HG03139 (cell line): ENCODE measurements around the gene PLCXD1.
"Not testable (repeated sequence)": the region's sequence is repeated elsewhere in the genome, so short reads cannot be mapped to it uniquely, and the experiment has no call there.

ENCODE experiments used
- ATAC-seq: cut with Tn5 transposase; IDR thresholded peaks from one replicate; pipeline ENCODE4 v1.9.1; 2021; ENCODE audit not compliant: unreplicated experiment

PLCXD1 gene, protein sequence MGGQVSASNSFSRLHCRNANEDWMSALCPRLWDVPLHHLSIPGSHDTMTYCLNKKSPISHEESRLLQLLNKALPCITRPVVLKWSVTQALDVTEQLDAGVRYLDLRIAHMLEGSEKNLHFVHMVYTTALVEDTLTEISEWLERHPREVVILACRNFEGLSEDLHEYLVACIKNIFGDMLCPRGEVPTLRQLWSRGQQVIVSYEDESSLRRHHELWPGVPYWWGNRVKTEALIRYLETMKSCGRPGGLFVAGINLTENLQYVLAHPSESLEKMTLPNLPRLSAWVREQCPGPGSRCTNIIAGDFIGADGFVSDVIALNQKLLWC

GRCh38 chrX:281166-281999, at the start of gene PLCXD1:
PLCXD1 (plus strand) TSS chrX:281381; CDS start chrX:284188, 2,807 bp downstream.
- ATAC-seq = no peak

GRCh38 chrX:231637-232277, 49.4 kb upstream of the PLCXD1 start:
- peak; percentile 88 for ATAC-seq

DNA sequence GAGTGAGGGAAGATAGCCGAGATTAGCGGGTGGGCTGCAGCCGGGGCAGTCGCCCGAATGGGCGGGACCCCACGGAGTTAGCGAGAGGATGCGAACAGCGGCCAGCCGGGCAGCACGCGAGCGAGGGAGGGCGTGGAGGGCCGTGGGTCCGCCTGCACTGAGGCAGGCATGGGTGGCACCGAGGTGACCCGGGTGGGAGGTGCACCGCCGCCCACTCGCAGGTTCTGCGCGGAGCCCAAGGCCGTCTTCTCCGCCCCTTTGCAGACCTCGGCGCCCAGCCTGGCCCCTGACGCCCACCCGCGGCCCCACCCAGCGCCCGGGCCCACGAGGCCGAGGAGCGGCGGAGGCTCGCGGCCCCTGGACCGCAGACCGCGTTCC, 48.9 kb upstream of the PLCXD1 start:
- ATAC-seq = not testable (repeated sequence)

DNA sequence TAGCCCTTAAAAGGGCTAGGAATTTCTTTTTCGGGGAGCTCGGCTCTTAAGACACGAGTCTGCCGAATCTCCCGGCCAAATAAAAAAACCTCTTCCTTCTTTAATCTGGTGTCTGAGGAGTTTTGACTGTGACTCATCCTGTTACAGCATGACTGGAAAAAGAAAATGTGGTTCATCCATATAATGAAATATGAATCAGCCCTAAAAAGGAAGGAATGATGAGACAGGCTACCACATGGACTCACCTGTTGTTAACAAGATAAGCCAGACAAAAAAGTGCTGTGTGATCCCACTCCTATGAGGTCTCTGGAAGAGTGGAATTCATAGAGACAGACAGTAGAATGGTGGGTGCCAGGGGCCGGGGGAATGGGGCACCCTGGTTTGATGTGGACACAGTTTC, 45.0 kb upstream of the PLCXD1 start:
- ATAC-seq = not testable (repeated sequence)

- no peak for ATAC-seq
Observed at GRCh38 chrX:250965-251364, 30.2 kb upstream of the PLCXD1 start.

DNA sequence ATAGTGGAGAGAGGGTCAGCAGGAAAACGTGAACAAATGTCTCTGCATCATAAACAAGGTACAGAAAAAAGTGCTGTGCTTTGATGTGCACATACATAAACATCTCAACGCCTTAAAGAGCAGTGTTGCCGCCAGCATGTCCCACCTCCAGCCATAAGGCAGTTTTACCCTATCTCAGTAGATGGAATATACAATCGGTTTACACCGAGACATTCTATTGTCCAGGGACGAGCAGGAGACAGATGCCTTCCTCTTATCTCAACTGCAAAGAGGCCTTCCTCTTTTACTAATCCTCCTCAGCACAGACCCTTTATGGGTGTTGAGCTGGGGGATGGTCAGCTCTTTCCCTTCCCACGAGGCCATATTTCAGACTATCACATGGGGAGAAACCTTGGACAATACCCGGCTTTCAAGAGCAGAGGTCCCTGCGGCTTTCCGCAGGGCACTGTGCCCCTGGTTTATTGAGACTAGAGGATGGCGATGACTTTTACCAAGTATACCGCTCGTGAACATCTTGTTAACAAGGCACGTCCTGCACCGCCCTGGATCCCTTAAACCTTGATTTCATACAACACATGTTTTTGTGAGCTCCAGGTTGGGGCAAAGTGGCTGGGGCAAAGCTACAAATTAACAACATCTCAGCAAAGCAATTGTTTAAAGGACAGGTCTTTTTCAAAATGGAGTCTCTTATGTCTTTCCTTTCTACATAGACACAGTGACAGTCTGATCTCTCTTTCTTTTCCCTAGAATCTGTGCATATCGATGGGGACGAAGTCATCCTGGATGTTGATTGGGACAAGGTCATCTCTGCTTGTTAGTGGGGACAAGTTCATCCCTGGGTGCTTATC, 29.6 kb upstream of the PLCXD1 start:
- ATAC-seq = not testable (repeated sequence)

GRCh38 chrX:252244-252956, 28.8 kb upstream of the PLCXD1 start:
- no peak for ATAC-seq

GRCh38 chrX:252957-253291, 28.3 kb upstream of the PLCXD1 start:
- ATAC-seq = no peak

DNA sequence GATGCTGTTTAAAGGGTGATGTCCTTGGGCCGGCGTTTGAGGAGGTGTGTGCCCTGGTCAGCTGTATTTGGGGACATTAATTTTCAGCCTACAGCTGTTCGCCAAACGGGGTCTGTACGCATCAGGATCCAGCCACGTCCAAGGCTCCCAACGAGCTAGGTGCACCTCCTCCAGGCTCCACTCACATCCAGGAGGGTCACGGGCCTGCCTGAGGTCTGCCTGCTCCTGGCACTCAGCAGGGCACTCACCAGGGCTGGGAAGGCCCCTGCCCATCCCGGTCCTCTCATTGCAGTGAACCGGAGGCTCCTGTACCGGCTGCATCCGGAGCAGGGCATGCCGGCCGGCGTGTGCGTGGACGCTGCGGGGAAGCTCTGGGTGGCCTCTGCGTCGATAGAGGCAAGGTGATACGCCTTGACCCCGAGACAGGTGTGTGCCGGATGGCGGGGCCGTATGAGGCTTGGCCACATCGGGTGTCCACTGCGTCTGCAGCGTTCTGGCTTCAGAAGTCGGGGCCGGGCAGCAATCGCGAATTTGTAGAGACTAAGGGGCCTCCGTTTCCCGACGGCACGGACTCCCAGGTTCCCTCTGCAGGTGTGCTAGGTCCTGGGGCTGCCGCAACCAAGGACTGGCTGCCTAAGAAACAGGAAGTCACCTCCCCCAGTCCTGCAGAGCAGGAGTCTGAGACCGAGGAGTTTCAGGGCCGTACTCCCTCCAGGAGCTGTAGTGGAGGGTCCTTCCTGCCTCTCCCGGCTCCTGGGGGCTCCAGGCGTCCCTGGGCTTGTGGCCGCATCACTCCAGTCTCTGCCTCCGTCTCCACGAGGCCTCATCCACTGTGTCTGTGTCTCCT, 27.5 kb upstream of the PLCXD1 start:
- no peak for ATAC-seq

DNA sequence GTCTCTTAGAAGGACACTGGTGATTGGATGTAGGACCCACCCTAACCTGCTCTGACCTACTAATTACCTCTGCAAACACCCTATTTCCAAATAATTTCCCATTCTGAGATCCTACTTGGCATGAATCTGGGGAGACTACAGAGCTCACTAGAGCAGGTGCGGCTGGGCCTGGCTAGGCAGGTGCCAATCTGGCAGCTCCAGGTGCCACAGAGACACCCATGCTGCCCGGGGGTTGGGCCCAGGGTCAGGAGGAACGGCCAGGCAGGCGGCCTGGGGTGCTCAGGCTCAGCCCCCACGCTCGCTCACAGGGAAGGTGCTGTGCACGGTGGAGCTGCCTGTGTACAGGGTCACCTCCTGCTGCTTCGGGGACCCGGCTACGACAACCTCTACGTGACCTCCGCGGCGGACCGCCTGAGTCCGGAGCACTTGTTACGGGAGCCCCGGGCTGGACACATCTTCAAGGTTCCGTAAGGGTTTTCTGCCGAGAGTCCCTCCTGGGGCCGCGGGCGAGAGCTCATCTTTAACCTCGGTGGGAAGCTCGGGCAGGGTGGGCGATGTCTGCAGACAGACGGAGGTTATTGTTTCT, 26.5 kb upstream of the PLCXD1 start:
- no peak for ATAC-seq

GRCh38 chrX:255923-256331, 25.3 kb upstream of the PLCXD1 start:
- ATAC-seq = no peak

DNA sequence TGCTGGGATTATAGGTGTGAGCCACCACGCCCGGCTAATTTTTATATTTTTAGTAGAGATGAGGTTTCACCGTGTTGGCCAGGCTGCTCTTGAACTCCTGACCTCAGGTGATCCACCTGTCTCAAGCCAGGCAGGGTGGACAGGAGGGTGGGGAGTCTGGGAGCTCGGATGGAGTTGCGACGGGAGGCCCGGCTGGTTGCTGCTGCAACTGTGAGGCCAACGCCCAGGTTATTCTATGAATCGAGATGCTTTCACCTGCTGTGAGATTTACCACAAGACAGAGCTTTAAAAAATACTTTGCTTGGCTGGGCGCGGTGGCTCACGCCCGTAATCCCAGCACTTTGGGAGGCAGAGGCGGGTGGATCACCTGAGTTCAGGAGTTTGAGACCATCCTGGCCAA, 24.1 kb upstream of the PLCXD1 start:
- not testable (repeated sequence) for ATAC-seq

- no peak for ATAC-seq
Observed at GRCh38 chrX:257681-258289, 23.4 kb upstream of the PLCXD1 start.

DNA sequence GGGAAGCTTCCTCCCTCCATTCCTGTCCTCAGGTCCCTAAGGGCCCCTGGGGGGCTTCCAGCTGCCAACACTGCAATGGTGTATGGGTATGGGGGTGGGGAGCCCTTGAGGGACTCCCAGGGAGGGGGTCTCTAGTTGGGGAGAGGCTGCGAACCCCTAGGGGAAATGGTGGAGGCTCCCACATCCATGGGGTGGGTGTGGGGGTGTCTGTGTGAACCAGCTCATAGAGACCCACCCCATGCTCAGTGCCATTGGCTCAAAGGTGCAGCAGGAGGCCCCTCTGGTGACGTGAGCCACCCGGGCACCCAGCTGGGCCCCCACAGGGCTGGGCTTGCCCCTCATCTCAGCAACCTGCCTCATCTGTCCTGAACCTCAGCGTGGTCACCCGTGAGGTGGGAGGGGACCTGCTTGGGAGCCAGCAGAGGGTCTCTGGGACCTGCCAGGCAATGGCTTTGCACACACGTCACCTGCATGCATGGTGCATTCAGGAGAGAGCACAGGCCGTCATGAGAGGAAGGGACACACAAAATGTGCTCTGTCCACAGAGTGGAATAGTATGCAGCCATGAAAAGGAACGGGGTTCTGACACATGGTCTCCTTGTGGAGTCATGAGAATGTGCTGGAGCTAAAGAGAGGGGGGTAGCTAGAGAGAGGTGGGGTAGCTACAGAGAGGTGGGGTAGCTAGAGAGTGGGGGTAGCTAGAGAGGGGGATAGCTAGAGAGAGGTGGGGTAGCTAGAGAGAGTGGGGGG, 22.7 kb upstream of the PLCXD1 start:
- ATAC-seq = no peak

- no peak for ATAC-seq
Observed at GRCh38 chrX:259692-260355, 21.4 kb upstream of the PLCXD1 start.

- ATAC-seq = no peak
Observed at GRCh38 chrX:261167-261918, 19.8 kb upstream of the PLCXD1 start.

DNA sequence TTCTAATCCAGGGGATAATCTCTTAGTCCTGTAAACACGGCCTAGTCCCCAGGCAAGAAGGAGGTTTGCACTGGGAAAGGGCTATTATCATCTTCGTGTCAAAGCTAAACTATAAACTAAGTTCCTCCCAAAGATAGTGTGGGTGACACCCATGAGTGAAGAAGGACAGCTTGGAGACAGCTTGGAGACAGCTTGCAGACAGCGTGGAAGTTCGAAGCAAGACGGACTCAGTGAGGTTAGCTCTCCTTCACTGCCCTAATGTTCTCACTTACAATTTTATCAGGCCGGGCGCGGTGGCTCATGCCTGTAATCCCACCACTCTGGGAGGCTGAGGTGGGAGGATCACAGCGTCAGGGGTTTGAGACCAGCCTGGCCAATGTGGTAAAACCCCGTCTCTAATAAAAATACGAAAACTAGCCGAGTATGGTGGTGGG, 19.2 kb upstream of the PLCXD1 start:
- no peak for ATAC-seq
